Measurements from ENCODE around the gene RAMP3. TPM values are rescaled to one million over a fixed set of nuclear protein-coding genes. Genes with fewer than 3 reads are reported as not detected.

RAMP3 gene
- total and polyA plus RNA-seq, 11 donors = 19.2 to 107 (median 38.9) TPM

DNA sequence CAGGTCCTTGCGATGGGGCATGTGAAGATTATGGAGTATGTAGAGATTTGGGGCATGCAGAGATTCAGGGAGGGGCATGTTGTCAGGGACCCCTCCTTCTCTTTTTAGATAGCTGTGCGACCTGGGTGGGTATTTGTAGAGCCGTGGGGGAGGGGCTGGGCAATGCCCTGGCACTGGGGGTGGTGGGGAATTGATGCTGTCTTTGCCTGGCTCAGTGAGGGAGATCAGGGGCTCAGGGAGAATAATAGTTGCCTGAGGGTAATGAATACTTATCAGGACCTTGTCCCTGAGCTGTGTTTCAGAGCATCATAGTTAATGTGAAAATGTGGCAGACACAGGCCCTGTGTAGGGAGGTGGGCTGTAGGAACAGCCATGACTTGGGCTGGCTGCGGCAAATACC, 3.5 kb downstream of the RAMP3 start:
- DNase-seq = peak in 1 of 5 donors; percentile 2
- peak overlapping the region in 8 of 12 donors; percentile 13 to 75 (median 69) for H3K4me3 ChIP-seq
- ATAC-seq = no peak
- no peak for TF ChIP-seq CTCF (IDR thresholded peaks at IDR 0.05)
- TF ChIP-seq POLR2A (IDR thresholded peaks at IDR 0.05) = no peak
- WGBS, 4 donors = 53 to 80% (median 62%) methylated on average over 4 of the region's 4 CpGs
- peaks cover 0 to 16% (median 0%) of the 10 kb centered on the region in 12 donors for H3K4me1 ChIP-seq
- peaks cover 0 to 9% (median 0%) of the 10 kb centered on the region in 9 donors for H3K36me3 ChIP-seq
- H3K27me3 ChIP-seq = peaks cover 0 to 18% (median 9%) of the 10 kb centered on the region in 9 donors
- H3K27ac ChIP-seq = peak overlapping the region in 11 of 12 donors; percentile 11 to 93 (median 83)
- peaks cover 0 to 17% (median 9%) of the 10 kb centered on the region in 12 donors for H3K9me3 ChIP-seq
- intact Hi-C loops (cut with DNase I) = loop anchor here in 2 of 10 donors (2.0 kb wide), 1 partner anchor 50 kb away; no protein-coding TSS in a partner anchor

DNA sequence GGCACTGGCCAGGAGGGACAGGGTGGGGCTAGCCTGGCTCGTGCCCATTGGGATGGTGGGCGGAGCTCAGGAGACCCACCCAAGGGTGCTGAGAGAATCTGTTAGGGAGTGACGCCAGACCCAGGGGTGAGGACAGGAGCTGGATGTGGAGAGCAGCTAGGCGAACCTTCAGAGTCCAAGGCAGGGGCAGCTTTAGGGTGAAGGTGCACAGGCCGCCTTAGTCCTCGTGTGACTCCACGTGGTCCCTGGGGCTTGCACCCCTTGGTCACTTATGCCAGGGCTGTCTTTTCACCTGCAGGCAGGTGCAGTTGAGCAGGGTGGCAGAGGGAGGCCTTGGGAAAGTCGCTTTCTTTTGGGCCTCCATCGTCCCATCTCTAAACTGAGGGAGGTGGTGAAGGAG, 4.3 kb downstream of the RAMP3 start:
- TF ChIP-seq CTCF (IDR thresholded peaks at IDR 0.05) (no peak), POLR2A (IDR thresholded peaks at IDR 0.05) (no peak)
- Histone ChIP-seq H3K27me3 (peaks cover 0 to 18% (median 6%) of the 10 kb centered on the region in 9 donors), H3K27ac (peak overlapping the region in 9 of 12 donors; percentile 47 to 93 (median 83)), H3K9me3 (peaks cover 0 to 17% (median 9%) of the 10 kb centered on the region in 12 donors), H3K4me3 (no peak overlapping the region), H3K4me1 (peaks cover 0 to 16% (median 0%) of the 10 kb centered on the region in 12 donors), H3K36me3 (peaks cover 0 to 9% (median 0%) of the 10 kb centered on the region in 9 donors)
- ATAC-seq = no peak
- intact Hi-C loops (cut with DNase I) = loop anchor here in 2 of 10 donors (2.0 kb wide), 1 partner anchor 49 kb away; no protein-coding TSS in a partner anchor
- 86 to 89% (median 87%) methylated on average over 9 of the region's 9 CpGs for WGBS, 4 donors
- peak in 1 of 5 donors; percentile 27 for DNase-seq

- Histone ChIP-seq H3K9me3 (peaks cover 0 to 17% (median 9%) of the 10 kb centered on the region in 12 donors), H3K27me3 (peaks cover 0 to 18% (median 6%) of the 10 kb centered on the region in 9 donors), H3K27ac (peak overlapping the region in 1 of 12 donors; percentile 93), H3K4me3 (no peak overlapping the region), H3K36me3 (peaks cover 0 to 9% (median 0%) of the 10 kb centered on the region in 9 donors), H3K4me1 (peaks cover 0 to 16% (median 0%) of the 10 kb centered on the region in 12 donors)
- WGBS, 4 donors = 74 to 91% (median 84%) methylated on average over 3 of the region's 3 CpGs
- ATAC-seq (no peak), DNase-seq (peak in 2 of 5 donors; percentile 14 to 15)
- intact Hi-C loops (cut with DNase I) = no loop called here
- TF ChIP-seq POLR2A (IDR thresholded peaks at IDR 0.05) (no peak), CTCF (IDR thresholded peaks at IDR 0.05) (no peak)
These were observed 4.8 kb downstream of the RAMP3 start for GRCh38 chr7:45162311-45162845.

DNA sequence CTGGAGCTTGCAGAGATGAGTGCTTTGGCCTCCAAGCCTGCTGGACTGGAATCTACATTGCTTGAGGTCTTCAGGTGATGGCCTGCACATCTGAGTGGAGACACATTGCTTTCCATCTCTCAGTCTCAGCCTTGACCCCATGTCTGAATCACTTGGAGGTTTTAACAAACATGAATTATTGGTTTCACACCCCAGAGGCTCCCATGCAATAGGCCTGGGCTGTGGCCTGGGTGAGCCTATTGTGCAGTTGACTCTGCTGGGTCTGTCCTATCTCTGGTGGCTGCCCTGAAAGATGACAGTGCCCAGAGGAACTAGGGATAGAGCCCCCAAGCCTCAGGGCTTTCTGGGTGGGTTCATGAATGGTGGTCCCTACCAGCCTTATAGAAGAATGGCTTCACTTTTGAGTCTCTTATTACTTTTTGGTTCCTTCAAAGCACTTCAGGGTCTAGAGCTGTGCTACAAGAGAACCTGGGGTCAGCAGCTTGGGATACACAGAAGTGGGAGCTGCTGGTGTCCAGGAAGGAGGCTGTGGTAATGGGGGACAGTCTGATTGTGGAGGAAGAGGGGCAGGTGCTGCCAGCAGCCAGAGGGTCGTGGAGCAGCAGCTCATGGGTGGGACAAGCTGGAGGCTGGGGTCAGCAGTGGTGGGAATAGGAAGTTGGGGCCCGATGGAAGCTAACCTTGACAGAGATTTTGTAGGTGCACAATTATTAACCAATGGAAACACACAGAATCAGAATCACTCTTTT, 5.5 kb downstream of the RAMP3 start:
- DNase-seq (peak in 2 of 5 donors; percentile 7 to 8), ATAC-seq (no peak)
- intact Hi-C loops (cut with DNase I) = no loop called here
- peaks cover 0 to 16% (median 0%) of the 10 kb centered on the region in 12 donors for H3K4me1 ChIP-seq
- peaks cover 0 to 9% (median 0%) of the 10 kb centered on the region in 9 donors for H3K36me3 ChIP-seq
- H3K4me3 ChIP-seq = no peak overlapping the region
- peaks cover 0 to 11% (median under 1%) of the 10 kb centered on the region in 9 donors for H3K27me3 ChIP-seq
- 67 to 74% (median 70%) methylated on average over 2 of the region's 2 CpGs for WGBS, 4 donors
- H3K27ac ChIP-seq = no peak overlapping the region
- TF ChIP-seq CTCF (IDR thresholded peaks at IDR 0.05) (no peak), POLR2A (IDR thresholded peaks at IDR 0.05) (no peak)
- peaks cover 0 to 17% (median 9%) of the 10 kb centered on the region in 12 donors for H3K9me3 ChIP-seq
